Stomach (tissue), 9 donors: Measurements from ENCODE around the gene PCDHGA8. TPM values are rescaled to one million over a fixed set of nuclear protein-coding genes. Genes with fewer than 3 reads are reported as not detected.
A peak's percentile ranks its signal among the peaks of the same experiment; 100 is the strongest.
"Not testable (repeated sequence)": the region's sequence is repeated elsewhere in the genome, so short reads cannot be mapped to it uniquely, and the experiment has no call there.

Experiments
- DNase-seq, 2 donors: peaks; one replicate each; pipeline versions ENCODE4 v3.0.0 to v3.0.0-alpha.2; 2013 to 2019
- H3K27ac ChIP-seq, 5 donors: fragments of 200-600 bp in 4 of 5; sonication (generic) in 4 of 5; one replicate each; pipeline ENCODE4 v1.5.1; 2013 to 2019; ENCODE audit warnings: mild to moderate bottlenecking in 1 of 5, moderate library complexity in 1 of 5
- H3K27me3 ChIP-seq, 3 donors: fragments of 200-600 bp; sonication (generic); one replicate each; pipeline ENCODE4 v1.5.1; 2017 to 2019; ENCODE audit warnings: mixed run types in 1 of 3
- H3K36me3 ChIP-seq, 4 donors: fragments of 200-600 bp; sonication (generic); 1 replicate in 3 of 4; 2 replicates in 1 of 4; pipeline ENCODE4 v1.5.1; 2016 to 2019
- H3K4me1 ChIP-seq, 4 donors: fragments of 200-600 bp; sonication (generic); one replicate each; pipeline ENCODE4 v1.5.1; 2016 to 2019
- H3K4me3 ChIP-seq, 4 donors: fragments of 200-600 bp; sonication (generic) in 3 of 4; one replicate each; pipeline ENCODE4 v1.5.1; 2016 to 2019; ENCODE audit warnings: mild to moderate bottlenecking in 1 of 4
- H3K9me3 ChIP-seq, 4 donors: fragments of 200-600 bp; sonication (generic); one replicate each; pipeline ENCODE4 v1.5.1; 2016 to 2019
- CTCF ChIP-seq, 7 experiments: fragments of 450-650 bp in 4 of 7; fragments of 200-600 bp in 3 of 7; sonication (generic) in 3 of 7; IDR thresholded peaks; one replicate each; pipeline ENCODE4 v1.5.1; 2016 to 2019; ENCODE audit warnings: antibody characterized with exemption in 7 of 7, control low read depth in 2 of 7, mild to moderate bottlenecking in 1 of 7
- EP300 ChIP-seq: sonication (generic); formaldehyde crosslinking; IDR thresholded peaks from one replicate; pipeline ENCODE4 v1.6.1; 2017; ENCODE audit warnings: antibody characterized with exemption
- POLR2A ChIP-seq, 4 donors: fragments of 450-650 bp; IDR thresholded peaks; one replicate each; pipeline ENCODE4 v1.6.1; 2016; ENCODE audit warnings: antibody characterized with exemption in 4 of 4, control low read depth in 2 of 4, mild to moderate bottlenecking in 1 of 4, moderate library complexity in 1 of 4
- POLR2AphosphoS5 ChIP-seq, 3 donors: sonication (generic); formaldehyde crosslinking; IDR thresholded peaks; one replicate each; pipeline ENCODE4 v1.6.1; 2016; ENCODE audit warnings: antibody characterized with exemption in 3 of 3
- WGBS, 5 donors: extraction: QIAGEN DNeasy Blood & Tissue Kit in 3 of 5; methylation state at CpG; one replicate each; pipeline versions ENCODE4 v1.1.5 to v1.1.7; 2013 to 2018; 5-methylcytosine and 5-hydroxymethylcytosine counted together
- intact Hi-C: fragments of 100-400 bp; cut with DNase I; formaldehyde crosslinking; loops from one replicate; pipeline ENCODE4 v1.15.1; 2023; ENCODE audit warnings: low total_unique reads
- polyA plus RNA-seq, 3 donors: library from polyadenylated mRNA; stranded (reverse); fragments of 200-250 nt; gene quantifications; one replicate each; pipeline ENCODE4 v1.2.3, GENCODE V29; 2013
- total RNA-seq, 5 donors: library from RNA; depleted of rRNA; stranded (reverse); fragments of >200 nt; gene quantifications; one replicate each; pipeline versions ENCODE4 v1.1.0 to v1.2.3, GENCODE V29; 2014 to 2016
- donor health status: healthy with polysubstance abuse.
- donor health status: Bipolar disorder and iron deficiency.
- donor health status: healthy.

PCDHGA8 gene
- total and polyA plus RNA-seq, 8 donors, result under 0.01 to 12.5 (median 0.29) TPM; not detected in 1

GRCh38 chr5:141345327-141345726, 47.1 kb upstream of the PCDHGA8 start:
- no peak overlapping the region for H3K4me3 ChIP-seq
- TF ChIP-seq POLR2A (IDR thresholded peaks at IDR 0.05), result no peak
- no peak for TF ChIP-seq EP300
- TF ChIP-seq CTCF (IDR thresholded peaks at IDR 0.05), result no peak
- TF ChIP-seq POLR2AphosphoS5 (IDR thresholded peaks at IDR 0.05), result no peak
- intact Hi-C loops, result no loop called here
- no peak for DNase-seq
- no peak overlapping the region for H3K27ac ChIP-seq
- 37 to 62% (median 39%) methylated on average over 11 to 20 of the region's 20 CpGs for WGBS, 5 donors
- H3K4me1 ChIP-seq, result no peaks in the 10 kb centered on the region
- H3K9me3 ChIP-seq, result peaks cover 29 to 98% (median 94%) of the 10 kb centered on the region in 4 donors
- peaks cover 0 to 8% (median 0%) of the 10 kb centered on the region in 4 donors for H3K36me3 ChIP-seq
- peaks cover 0 to 63% (median 12%) of the 10 kb centered on the region in 3 donors for H3K27me3 ChIP-seq

GRCh38 chr5:141346017-141346416, 46.4 kb upstream of the PCDHGA8 start:
- H3K27ac ChIP-seq, intact Hi-C loops, H3K36me3 ChIP-seq, H3K4me1 ChIP-seq, DNase-seq, H3K4me3 ChIP-seq: not testable (repeated sequence)
- peaks cover 0 to 63% (median 12%) of the 10 kb centered on the region in 3 donors for H3K27me3 ChIP-seq
- WGBS, 5 donors, result 42 to 48% (median 46%) methylated on average over 13 to 25 of the region's 35 CpGs
- H3K9me3 ChIP-seq, result peaks cover 28 to 98% (median 94%) of the 10 kb centered on the region in 4 donors

GRCh38 chr5:141349917-141350619, 42.4 kb upstream of the PCDHGA8 start, which contains the start of gene PCDHGB1:
TSS of gene PCDHGB1 (plus strand) at chr5:141350099. CDS start at chr5:141350261, 162 bp downstream.
- intact Hi-C loops, result no loop called here
- peaks cover 23 to 95% (median 86%) of the 10 kb centered on the region in 4 donors for H3K9me3 ChIP-seq
- 21 to 28% (median 26%) methylated on average over 29 of the region's 29 CpGs for WGBS, 5 donors
- no peaks in the 10 kb centered on the region for H3K4me1 ChIP-seq
- H3K36me3 ChIP-seq, result peaks cover 0 to 8% (median 0%) of the 10 kb centered on the region in 4 donors
- TF ChIP-seq POLR2AphosphoS5 (IDR thresholded peaks at IDR 0.05) (no peak), EP300 (no peak), CTCF (IDR thresholded peaks at IDR 0.05) (no peak), POLR2A (IDR thresholded peaks at IDR 0.05) (no peak)
- H3K27ac ChIP-seq, result no peak within 1 kb of the TSS
- peak in 1 of 2 donors; percentile 40 for DNase-seq
- H3K27me3 ChIP-seq, result peaks cover 0 to 67% (median 4%) of the 10 kb centered on the region in 3 donors
- H3K4me3 ChIP-seq, result no peak within 1 kb of the TSS

GRCh38 chr5:141351591-141351990, 40.8 kb upstream of the PCDHGA8 start:
- Histone ChIP-seq H3K4me1 (no peaks in the 10 kb centered on the region), H3K9me3 (peaks cover 31 to 97% (median 86%) of the 10 kb centered on the region in 4 donors), H3K27me3 (peaks cover 0 to 71% (median 5%) of the 10 kb centered on the region in 3 donors), H3K4me3 (no peak overlapping the region), H3K36me3 (peaks cover 0 to 8% (median 0%) of the 10 kb centered on the region in 4 donors), H3K27ac (no peak overlapping the region)
- intact Hi-C loops, result no loop called here
- TF ChIP-seq POLR2AphosphoS5 (IDR thresholded peaks at IDR 0.05), result no peak
- no peak for TF ChIP-seq POLR2A (IDR thresholded peaks at IDR 0.05)
- TF ChIP-seq EP300, result no peak
- TF ChIP-seq CTCF (IDR thresholded peaks at IDR 0.05), result no peak
- WGBS, 5 donors, result 30 to 56% (median 38%) methylated on average over 6 to 34 of the region's 36 CpGs
- no peak for DNase-seq
